Tibial nerve (tissue), 4 donors: ENCODE results near the gene TRAPPC2. TPM values are rescaled to one million over a fixed set of nuclear protein-coding genes. Genes with fewer than 3 reads are reported as not detected.
"Not testable (repeated sequence)": the region's sequence is repeated elsewhere in the genome, so short reads cannot be mapped to it uniquely, and the experiment has no call there.

Experiments
- DNase-seq, 2 donors: peaks; one replicate each; pipeline ENCODE4 v3.0.0-alpha.2; 2019; ENCODE audit warnings: low spot score in 2 of 2
- H3K27ac ChIP-seq, 4 donors: fragments of 200-600 bp; sonication (generic) in 3 of 4; one replicate each; pipeline ENCODE4 v1.5.1; 2017 to 2019; ENCODE audit warnings: mild to moderate bottlenecking in 1 of 4
- H3K27me3 ChIP-seq, 2 donors: fragments of 200-600 bp; sonication (generic) in 1 of 2; one replicate each; pipeline versions ENCODE4 v1.5.1 to v1.6.0; 2017 to 2019
- H3K36me3 ChIP-seq, 3 donors: fragments of 200-600 bp; sonication (generic); one replicate each; pipeline ENCODE4 v1.5.1; 2018 to 2019
- H3K4me1 ChIP-seq, 4 donors: fragments of 200-600 bp; sonication (generic) in 3 of 4; one replicate each; pipeline ENCODE4 v1.5.1; 2017 to 2019
- H3K4me3 ChIP-seq, 4 donors: fragments of 200-600 bp; sonication (generic) in 3 of 4; one replicate each; pipeline ENCODE4 v1.5.1; 2017 to 2019; ENCODE audit warnings: mild to moderate bottlenecking in 1 of 4, moderate library complexity in 1 of 4
- H3K9me3 ChIP-seq, 4 donors: fragments of 200-600 bp; sonication (generic) in 3 of 4; one replicate each; pipeline ENCODE4 v1.5.1; 2017 to 2019
- CTCF ChIP-seq, 5 experiments: fragments of 200-600 bp in 3 of 5; fragments of 450-650 bp in 2 of 5; sonication (generic) in 3 of 5; IDR thresholded peaks; one replicate each; pipeline ENCODE4 v1.5.1; 2016 to 2019; ENCODE audit warnings: antibody characterized with exemption in 5 of 5, mild to moderate bottlenecking in 3 of 5, moderate library complexity in 2 of 5
- EP300 ChIP-seq, 2 donors: sonication (generic); formaldehyde crosslinking; IDR thresholded peaks; one replicate each; pipeline ENCODE4 v1.6.1; 2017; ENCODE audit warnings: antibody characterized with exemption in 2 of 2, mild to moderate bottlenecking in 1 of 2
- POLR2A ChIP-seq, 2 donors: fragments of 450-650 bp; IDR thresholded peaks; one replicate each; pipeline ENCODE4 v1.6.1; 2017; ENCODE audit warnings: antibody characterized with exemption in 2 of 2, mild to moderate bottlenecking in 2 of 2, moderate library complexity in 2 of 2
- WGBS, 2 donors: methylation state at CpG; one replicate each; pipeline ENCODE4 v1.1.5; 2018; 5-methylcytosine and 5-hydroxymethylcytosine counted together
- total RNA-seq, 4 donors: library from RNA; depleted of rRNA; stranded (reverse); fragments of >200 nt; gene quantifications; one replicate each; pipeline ENCODE4 v1.1.0, GENCODE V29; 2016

The TRAPPC2 gene
- total RNA-seq, 4 donors from 2014 or later, result 9.0 to 13.8 (median 11.6) TPM

GRCh38 chrX:13687203-13687602 lies 47.2 kb downstream of the TRAPPC2 start:
- peaks cover 0 to 9% (median 8%) of the 10 kb centered on the region in 4 donors for H3K4me1 ChIP-seq
- 86 to 90% methylated on average over 1 of the region's 1 CpG for WGBS, 2 donors
- TF ChIP-seq EP300 (IDR thresholded peaks at IDR 0.05), result no peak
- no peak for TF ChIP-seq POLR2A (IDR thresholded peaks at IDR 0.05)
- no peak for TF ChIP-seq CTCF (IDR thresholded peaks at IDR 0.05)
- H3K36me3 ChIP-seq, result no peaks in the 10 kb centered on the region
- no peak overlapping the region for H3K4me3 ChIP-seq
- H3K27ac ChIP-seq, result no peak overlapping the region
- DNase-seq, result no peak
- no peaks in the 10 kb centered on the region for H3K9me3 ChIP-seq
- H3K27me3 ChIP-seq, result peaks cover 0 to 5% of the 10 kb centered on the region in 2 donors

- H3K27me3 ChIP-seq, result peaks cover 0 to 5% of the 10 kb centered on the region in 2 donors
- no peak overlapping the region for H3K4me3 ChIP-seq
- TF ChIP-seq POLR2A (IDR thresholded peaks at IDR 0.05), result no peak
- TF ChIP-seq CTCF (IDR thresholded peaks at IDR 0.05), result no peak
- no peak for TF ChIP-seq EP300 (IDR thresholded peaks at IDR 0.05)
- WGBS, 2 donors, result 32 to 48% methylated on average over 3 of the region's 3 CpGs
- H3K9me3 ChIP-seq, result no peaks in the 10 kb centered on the region
- no peak overlapping the region for H3K27ac ChIP-seq
- H3K36me3 ChIP-seq, result no peaks in the 10 kb centered on the region
- no peak for DNase-seq
- H3K4me1 ChIP-seq, result no peaks in the 10 kb centered on the region
These were observed 49.2 kb downstream of the TRAPPC2 start for GRCh38 chrX:13685126-13685763.

DNA sequence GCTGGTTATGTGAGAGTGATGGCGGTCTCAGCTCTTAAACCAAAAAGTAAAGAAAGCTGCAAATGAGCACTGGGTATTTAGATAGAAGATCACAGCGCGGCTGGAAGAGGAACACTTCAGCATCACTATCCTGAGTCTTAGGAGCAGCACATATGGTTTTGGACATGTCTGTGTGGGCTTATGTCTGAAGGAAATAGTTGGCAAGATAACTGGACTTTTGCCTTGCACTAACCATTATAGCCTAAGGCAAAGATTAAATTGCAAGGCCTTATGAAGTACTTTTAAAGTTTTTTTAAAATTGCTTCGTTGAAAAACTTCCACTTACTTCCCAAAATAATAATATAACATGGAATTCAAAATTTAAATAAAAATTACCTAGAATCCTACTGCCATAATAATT lies 50.1 kb downstream of the TRAPPC2 start:
- Histone ChIP-seq H3K9me3 (no peaks in the 10 kb centered on the region), H3K36me3 (no peaks in the 10 kb centered on the region), H3K4me3 (no peak overlapping the region), H3K27me3 (peaks cover 0 to 5% of the 10 kb centered on the region in 2 donors), H3K27ac (no peak overlapping the region), H3K4me1 (no peaks in the 10 kb centered on the region)
- no peak for DNase-seq
- TF ChIP-seq CTCF (IDR thresholded peaks at IDR 0.05) (no peak), POLR2A (IDR thresholded peaks at IDR 0.05) (no peak), EP300 (IDR thresholded peaks at IDR 0.05) (no peak)
- WGBS, 2 donors, result 85 to 94% methylated on average over 4 of the region's 4 CpGs

GRCh38 chrX:13681595-13681994 lies 52.8 kb downstream of the TRAPPC2 start:
- H3K4me1 ChIP-seq, result no peaks in the 10 kb centered on the region
- TF ChIP-seq CTCF (IDR thresholded peaks at IDR 0.05) (no peak), EP300 (IDR thresholded peaks at IDR 0.05) (no peak), POLR2A (IDR thresholded peaks at IDR 0.05) (no peak)
- 75 to 84% methylated on average over 7 of the region's 7 CpGs for WGBS, 2 donors

DNA sequence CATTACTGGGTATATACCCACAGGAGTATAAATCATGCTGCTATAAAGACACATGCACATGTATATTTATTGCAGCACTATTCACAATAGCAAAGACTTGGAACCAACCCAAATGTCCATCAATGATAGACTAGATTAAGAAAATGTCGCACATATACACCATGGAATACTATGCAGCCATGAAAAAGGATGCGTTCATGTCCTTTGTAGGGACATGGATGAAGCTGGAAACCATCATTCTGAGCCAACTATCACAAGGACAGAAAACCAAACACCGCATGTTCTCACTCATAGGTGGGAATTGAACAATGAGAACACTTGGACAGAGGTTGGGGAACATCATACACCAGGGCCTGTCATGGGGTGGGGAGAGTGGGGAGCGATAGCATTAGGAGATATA lies 54.7 kb downstream of the TRAPPC2 start:
- not testable (repeated sequence) for H3K4me3 ChIP-seq, H3K27me3 ChIP-seq, H3K9me3 ChIP-seq, DNase-seq, H3K27ac ChIP-seq, H3K36me3 ChIP-seq, H3K4me1 ChIP-seq
- 92% methylated on average over 2 to 4 of the region's 4 CpGs for WGBS, 2 donors

More at GRCh38 chrX:13681595-13681994, 52.8 kb downstream of the TRAPPC2 start:
- H3K36me3 ChIP-seq, result no peaks in the 10 kb centered on the region
- no peaks in the 10 kb centered on the region for H3K27me3 ChIP-seq
- no peak overlapping the region for H3K27ac ChIP-seq
- no peaks in the 10 kb centered on the region for H3K9me3 ChIP-seq
- H3K4me3 ChIP-seq, result no peak overlapping the region
- DNase-seq, result no peak

DNA sequence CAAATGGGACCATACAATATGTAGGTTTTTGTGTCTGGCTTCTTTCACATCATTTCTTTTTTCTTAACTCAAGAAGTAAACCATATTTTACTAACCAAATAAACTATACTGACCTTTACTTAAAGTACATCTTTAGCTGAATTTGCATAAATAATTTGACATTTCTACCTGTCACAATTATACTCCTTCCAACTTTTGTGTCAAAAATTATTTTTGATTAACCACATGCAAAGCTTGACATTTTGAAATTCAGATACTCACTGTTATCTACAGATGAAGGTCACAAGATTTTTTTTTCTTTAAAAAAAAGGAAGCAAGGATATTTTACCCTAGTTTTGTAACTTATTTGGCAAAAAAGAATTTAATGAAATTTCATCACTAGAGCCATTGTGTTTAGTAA lies 57.5 kb downstream of the TRAPPC2 start:
- Histone ChIP-seq H3K27me3 (no peaks in the 10 kb centered on the region), H3K4me1 (no peaks in the 10 kb centered on the region), H3K9me3 (no peaks in the 10 kb centered on the region), H3K36me3 (no peaks in the 10 kb centered on the region), H3K27ac (no peak overlapping the region), H3K4me3 (no peak overlapping the region)
- DNase-seq, result no peak
- TF ChIP-seq POLR2A (IDR thresholded peaks at IDR 0.05) (no peak), CTCF (IDR thresholded peaks at IDR 0.05) (no peak), EP300 (IDR thresholded peaks at IDR 0.05) (no peak)
